ENCODE measurements around the gene HEPN1. TPM values are rescaled to one million over a fixed set of nuclear protein-coding genes. Genes with fewer than 3 reads are reported as not detected.

HEPN1 gene
- total RNA-seq: not detected in 2 replicates

DNA sequence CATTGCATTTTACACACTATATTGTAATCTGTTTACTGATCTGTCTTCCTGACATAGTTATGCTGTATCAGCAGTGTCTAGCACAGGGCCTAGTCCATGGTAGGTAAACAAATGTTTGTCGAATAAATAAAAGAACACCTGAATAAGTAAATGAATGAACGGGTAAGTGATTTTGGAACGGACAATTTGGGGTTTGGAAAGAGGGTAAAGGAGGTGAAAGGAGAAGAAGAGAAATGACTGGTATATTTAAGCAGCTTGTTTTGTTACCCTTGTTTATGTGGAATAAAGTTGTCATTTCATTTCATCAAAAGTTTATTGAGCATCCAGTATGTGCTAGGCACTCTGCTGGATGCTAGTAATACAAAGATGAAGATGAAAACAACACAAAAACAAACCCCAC is at the start of gene HEPN1:
HEPN1 (plus strand) TSS at position 301 of the 400 bp plus-strand sequence.

GRCh38 chr11:124897674-124898262 is 21.3 kb upstream of the HEPN1 start, which contains the start of gene ROBO4:
Gene ROBO4, minus strand, starts transcription at chr11:124897865. Its CDS starts 70 bp downstream, at chr11:124897795.

DNA sequence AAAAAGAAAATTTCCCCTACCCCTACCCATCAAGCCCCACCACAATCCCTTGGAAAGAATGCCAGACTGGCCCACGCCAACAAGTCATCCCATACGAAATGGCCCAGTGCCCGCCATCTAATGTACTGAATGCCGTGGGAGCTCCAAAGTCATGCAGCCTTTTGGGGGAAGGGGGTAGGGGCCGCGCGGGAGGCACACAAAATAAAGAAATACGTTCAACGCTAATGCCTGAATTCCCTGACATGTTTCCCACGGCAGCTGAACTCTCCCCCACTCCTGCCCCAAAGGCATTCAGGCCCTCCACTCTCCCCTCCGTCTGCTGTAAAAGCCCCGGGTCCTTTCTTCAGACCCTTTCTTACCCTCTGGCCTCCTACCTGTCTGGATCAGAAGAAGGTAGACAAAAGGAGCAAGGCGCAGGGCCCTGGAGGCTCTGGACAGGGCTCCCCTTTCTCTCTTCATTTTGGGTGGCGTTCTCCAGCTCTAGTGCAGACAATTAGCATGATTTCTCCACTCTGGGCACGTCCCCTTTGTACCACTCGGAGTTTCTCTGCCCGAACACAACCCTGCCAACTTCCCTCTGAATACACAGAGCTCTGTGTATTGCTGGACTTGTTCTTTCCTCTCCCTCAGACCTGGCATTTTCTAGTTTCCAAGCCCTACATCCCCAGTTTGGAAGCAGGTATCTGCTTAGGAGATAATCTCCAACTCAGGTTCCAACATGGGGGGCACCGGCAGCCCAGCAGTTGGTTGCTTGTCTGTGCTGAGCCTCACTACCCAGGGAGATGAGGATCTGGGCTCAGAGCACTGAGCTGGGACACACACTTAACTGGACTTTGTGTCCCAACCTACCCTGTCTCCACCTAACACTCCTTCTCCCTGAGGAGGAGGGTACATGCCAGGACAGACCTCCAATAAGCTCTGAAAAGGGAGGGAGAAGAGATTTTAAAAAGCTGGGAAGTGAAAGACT is 16.8 kb downstream of the HEPN1 start, which contains the start of gene HEPACAM:
HEPACAM (minus strand) TSS at position 500 of the 967 bp plus-strand sequence; CDS start at position 459, 41 bp downstream.

GRCh38 chr11:124953753-124954589 is 34.9 kb downstream of the HEPN1 start, which contains the start of gene CCDC15:
Gene CCDC15, plus strand, starts transcription at chr11:124954202. Its CDS starts 531 bp downstream, at chr11:124954733.

Other genes starting within 250 kb of the HEPN1 start
- gene SIAE, start 245.5 kb upstream of the HEPN1 start, total RNA-seq: 10.2 and 21.5 TPM in 2 replicates
- gene SPA17, start 245.3 kb upstream of the HEPN1 start, total RNA-seq: 17.1 and 26.1 TPM in 2 replicates
- 0.37 and 1.5 TPM in 2 replicates for gene NRGN, start 179.3 kb upstream of the HEPN1 start, total RNA-seq
- gene VSIG2, start 167.0 kb upstream of the HEPN1 start, total RNA-seq: 0.22 and 0.50 TPM in 2 replicates
- 0.62 and 0.89 TPM in 2 replicates for gene ESAM, start 157.0 kb upstream of the HEPN1 start, total RNA-seq
- gene MSANTD2, start 118.8 kb upstream of the HEPN1 start, total RNA-seq: 8.5 and 12.3 TPM in 2 replicates
- gene ROBO3, start 53.8 kb upstream of the HEPN1 start, total RNA-seq: 9.1 and 13.4 TPM in 2 replicates
- gene ROBO4, start 21.4 kb upstream of the HEPN1 start, total RNA-seq: 1.1 and 3.0 TPM in 2 replicates
- gene HEPACAM, start 16.8 kb downstream of the HEPN1 start, total RNA-seq: under 0.01 TPM in 1 of 2 replicates, not detected in the other
- 2.4 and 6.4 TPM in 2 replicates for gene CCDC15, start 35.0 kb downstream of the HEPN1 start, total RNA-seq
- 2.1 and 6.5 TPM in 2 replicates for gene SLC37A2, start 144.1 kb downstream of the HEPN1 start, total RNA-seq
- gene TMEM218, start 192.4 kb downstream of the HEPN1 start, total RNA-seq: 26.0 and 32.5 TPM in 2 replicates
- gene PKNOX2, start 245.5 kb downstream of the HEPN1 start, total RNA-seq: 0.22 and 0.37 TPM in 2 replicates

All from uterine smooth muscle cell (primary cell).